GM20000 (cell line): ENCODE measurements around the gene AMDHD1.

ENCODE experiments used
- DNase-seq: peaks from one replicate; pipeline ENCODE4 v3.0.0; 2012; ENCODE audit warnings: low spot score
- TF ChIP-seq, protein P1 (sequence below): IDR thresholded peaks from 2 replicates; pipeline ENCODE4 v1.5.1; 2012; ENCODE audit warnings: mild to moderate bottlenecking, control low read depth; ENCODE audit errors: extremely low read depth, missing control alignments

Gene AMDHD1

GRCh38 chr12:95977764-95978305, 34.7 kb downstream of the AMDHD1 start:
- no peak for DNase-seq
- TF ChIP-seq, protein P1, sequence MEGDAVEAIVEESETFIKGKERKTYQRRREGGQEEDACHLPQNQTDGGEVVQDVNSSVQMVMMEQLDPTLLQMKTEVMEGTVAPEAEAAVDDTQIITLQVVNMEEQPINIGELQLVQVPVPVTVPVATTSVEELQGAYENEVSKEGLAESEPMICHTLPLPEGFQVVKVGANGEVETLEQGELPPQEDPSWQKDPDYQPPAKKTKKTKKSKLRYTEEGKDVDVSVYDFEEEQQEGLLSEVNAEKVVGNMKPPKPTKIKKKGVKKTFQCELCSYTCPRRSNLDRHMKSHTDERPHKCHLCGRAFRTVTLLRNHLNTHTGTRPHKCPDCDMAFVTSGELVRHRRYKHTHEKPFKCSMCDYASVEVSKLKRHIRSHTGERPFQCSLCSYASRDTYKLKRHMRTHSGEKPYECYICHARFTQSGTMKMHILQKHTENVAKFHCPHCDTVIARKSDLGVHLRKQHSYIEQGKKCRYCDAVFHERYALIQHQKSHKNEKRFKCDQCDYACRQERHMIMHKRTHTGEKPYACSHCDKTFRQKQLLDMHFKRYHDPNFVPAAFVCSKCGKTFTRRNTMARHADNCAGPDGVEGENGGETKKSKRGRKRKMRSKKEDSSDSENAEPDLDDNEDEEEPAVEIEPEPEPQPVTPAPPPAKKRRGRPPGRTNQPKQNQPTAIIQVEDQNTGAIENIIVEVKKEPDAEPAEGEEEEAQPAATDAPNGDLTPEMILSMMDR, result no peak

GRCh38 chr12:95978351-95978750, 35.2 kb downstream of the AMDHD1 start:
- no peak for DNase-seq
- TF ChIP-seq, protein P1, result no peak

- TF ChIP-seq, protein P1, result no peak
- DNase-seq, result no peak
Measured at GRCh38 chr12:95978774-95979173, 35.6 kb downstream of the AMDHD1 start.

DNA sequence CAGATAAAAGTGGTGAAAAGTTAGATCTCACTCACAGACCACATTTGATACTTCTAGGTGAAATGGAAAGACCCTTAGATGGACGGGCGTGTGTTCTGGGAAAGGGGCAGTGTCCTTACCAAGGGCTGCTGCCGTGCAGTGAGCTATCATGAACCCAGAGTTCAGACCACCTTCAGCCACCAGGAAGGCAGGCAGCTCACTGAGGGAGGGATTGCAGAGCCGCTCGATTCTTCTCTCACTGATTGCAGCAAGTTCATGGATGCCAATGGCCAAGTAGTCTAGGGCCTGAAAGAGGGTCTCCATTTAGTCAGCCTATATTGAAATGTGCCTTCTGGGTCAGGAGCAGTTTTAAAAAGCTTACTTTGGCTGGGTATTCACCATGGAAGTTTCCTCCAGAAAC, 37.3 kb downstream of the AMDHD1 start:
- DNase-seq, result no peak
- TF ChIP-seq, protein P1, result no peak

- TF ChIP-seq, protein P1, result no peak
- no peak for DNase-seq
Measured at GRCh38 chr12:95982602-95983001, 39.5 kb downstream of the AMDHD1 start.

- DNase-seq, result no peak
- TF ChIP-seq, protein P1, result no peak
Measured at GRCh38 chr12:95984682-95985081, 41.6 kb downstream of the AMDHD1 start.

DNA sequence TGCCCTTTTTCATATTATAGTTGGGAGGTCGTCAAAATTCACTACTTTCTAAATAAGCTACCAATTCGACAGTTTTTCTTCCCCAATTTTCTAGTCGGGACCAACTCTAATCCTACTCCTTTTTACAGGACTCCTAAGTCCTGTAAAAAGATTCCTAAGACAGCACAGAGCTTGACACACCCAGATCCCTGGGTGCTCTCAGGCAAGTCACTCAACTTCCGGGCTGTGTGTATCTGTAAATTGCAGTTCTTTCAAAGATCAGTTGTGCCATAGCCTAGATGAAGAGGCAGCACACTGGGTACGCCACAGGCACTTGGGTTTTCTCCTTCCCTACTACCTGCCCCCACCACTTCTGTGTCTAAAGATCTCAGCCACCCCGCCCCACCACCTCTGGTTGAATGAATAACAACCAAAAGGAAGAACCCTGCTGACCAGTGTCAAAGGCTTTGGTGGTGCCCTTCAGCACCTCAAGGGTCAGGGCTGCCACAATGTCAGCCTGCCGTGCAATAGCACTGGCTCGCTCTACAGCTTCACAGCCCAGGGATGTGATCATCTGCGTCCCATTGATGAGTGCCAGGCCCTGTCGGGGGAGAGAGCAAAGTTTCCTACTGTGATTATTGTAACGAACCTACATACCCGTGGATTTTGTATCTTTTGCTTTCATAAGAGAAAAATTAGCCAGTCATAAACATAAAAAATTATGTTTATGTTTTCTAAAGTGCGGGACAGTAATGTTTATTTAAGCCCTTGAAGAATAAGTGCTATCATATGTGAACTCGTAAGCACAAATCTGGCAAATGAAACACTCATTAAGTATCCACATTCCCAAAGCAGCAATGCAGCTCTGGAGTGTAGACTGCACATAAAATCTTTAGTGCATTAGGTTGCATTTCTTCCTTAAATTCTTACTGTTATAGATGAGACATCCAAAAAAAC, 43.8 kb downstream of the AMDHD1 start:
- no peak for DNase-seq
- TF ChIP-seq, protein P1, result no peak
